Measurements from ENCODE around the gene PISD.

PISD gene

DNA sequence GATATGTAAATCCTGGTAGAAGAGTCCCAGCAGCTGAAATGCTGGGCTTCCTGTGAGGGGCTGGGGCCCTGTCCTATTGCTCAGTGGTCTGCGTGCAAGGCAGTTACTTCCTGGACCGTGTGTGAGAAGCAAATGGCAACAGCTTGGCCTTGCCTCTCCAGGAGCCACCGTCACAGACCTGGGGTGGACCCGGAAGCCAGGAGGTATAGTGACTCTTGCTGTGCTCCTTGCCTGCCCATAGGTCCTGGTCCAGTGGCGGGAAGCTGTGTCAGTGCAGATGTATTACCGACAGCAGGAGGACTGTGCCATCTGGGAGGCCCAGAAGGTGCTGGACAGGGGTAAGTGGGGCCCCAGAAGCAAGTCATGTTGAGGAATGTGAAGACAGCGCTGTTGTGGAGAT lies 54.3 kb downstream of the PISD start:
- no peak for DNase-seq (ENCODE audit: low read depth)
- no peak for TF ChIP-seq MAX (IDR thresholded peaks at IDR 0.05; ENCODE audit: low read depth, low read length)
- H3K4me3 ChIP-seq (ENCODE audit: low read depth, low read length) = no peak overlapping the region

DNA sequence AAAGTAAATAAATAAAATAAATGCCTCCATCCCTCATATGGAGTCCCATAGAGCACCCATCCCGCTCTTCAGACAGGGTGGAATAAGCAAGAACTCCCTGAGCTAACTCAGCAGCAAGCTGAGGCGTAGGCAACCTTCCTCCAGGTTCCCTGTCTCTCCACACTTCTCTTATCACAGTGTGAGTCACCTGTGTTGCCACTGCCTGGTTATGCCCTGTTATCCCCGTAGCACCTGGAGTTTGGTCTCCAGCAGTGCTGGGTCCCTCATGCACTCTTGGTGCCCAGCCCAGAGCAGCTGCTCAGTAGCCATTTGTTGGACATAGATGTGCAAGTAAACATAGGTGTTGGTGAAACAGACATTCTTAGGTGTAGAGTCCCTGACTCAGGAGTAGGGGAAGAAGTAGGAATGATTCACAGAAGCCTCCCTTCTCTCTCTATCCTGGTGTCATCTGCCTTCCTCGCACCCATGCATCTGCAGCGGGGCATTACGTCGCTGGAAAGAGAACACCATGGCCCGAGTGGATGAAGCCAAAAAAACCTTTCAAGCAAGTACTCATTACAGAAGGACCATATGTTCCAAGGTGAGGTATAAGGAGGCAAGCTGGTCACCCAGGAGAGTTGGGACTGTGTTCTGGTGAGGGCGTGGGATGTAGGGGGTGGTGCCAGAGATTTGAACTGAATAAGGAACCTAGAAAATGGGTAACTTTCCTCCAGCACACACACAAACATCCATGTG lies 56.0 kb downstream of the PISD start:
- H3K4me3 ChIP-seq (ENCODE audit: low read depth, low read length) = no peak overlapping the region
- DNase-seq (ENCODE audit: low read depth) = no peak
- TF ChIP-seq CTCF (IDR thresholded peaks at IDR 0.05; ENCODE audit: low read depth, low read length) = no peak
- TF ChIP-seq POLR2A (IDR thresholded peaks at IDR 0.05; ENCODE audit: extremely low read depth, insufficient read length) = no peak
- no peak for TF ChIP-seq MAX (IDR thresholded peaks at IDR 0.05; ENCODE audit: low read depth, low read length)
- no peak for TF ChIP-seq MYC (IDR thresholded peaks at IDR 0.05; ENCODE audit: low read depth, low read length)

GRCh38 chr22:31604746-31605705 lies 57.0 kb downstream of the PISD start:
- TF ChIP-seq CTCF (IDR thresholded peaks at IDR 0.05; ENCODE audit: low read depth, low read length) (no peak), MAX (IDR thresholded peaks at IDR 0.05; ENCODE audit: low read depth, low read length) (no peak), MYC (IDR thresholded peaks at IDR 0.05; ENCODE audit: low read depth, low read length) (no peak), POLR2A (IDR thresholded peaks at IDR 0.05; ENCODE audit: extremely low read depth, insufficient read length) (no peak)

DNA sequence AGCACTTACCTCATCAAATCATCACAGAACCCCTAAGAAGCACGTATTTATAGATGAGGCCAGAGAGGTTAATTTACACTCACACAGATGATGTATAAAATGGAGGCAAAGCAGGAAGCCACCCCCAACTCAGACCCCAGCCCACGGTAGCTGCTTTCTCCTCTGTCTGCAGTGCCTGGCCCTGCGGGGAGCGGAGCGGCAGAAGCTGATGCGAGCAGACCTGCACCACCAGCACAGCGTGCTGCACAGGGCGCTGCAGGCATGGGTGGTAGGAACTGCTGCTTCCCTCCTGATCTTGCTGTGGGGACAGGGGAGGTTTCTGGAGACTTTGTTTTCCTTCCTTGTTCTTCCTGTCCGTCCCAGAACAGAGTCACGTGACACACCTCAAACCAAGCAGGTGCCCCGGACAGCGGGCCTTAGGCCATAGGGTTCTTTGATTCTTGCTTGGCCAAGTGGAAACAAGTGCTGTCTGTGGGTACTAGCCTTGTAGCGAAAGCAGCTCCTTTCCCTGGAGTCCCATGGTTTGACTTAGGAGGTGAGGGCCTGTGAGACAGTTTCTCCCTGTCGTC lies 57.8 kb downstream of the PISD start:
- no peak overlapping the region for H3K4me3 ChIP-seq (ENCODE audit: low read depth, low read length)
- no peak for DNase-seq (ENCODE audit: low read depth)
- TF ChIP-seq MYC (IDR thresholded peaks at IDR 0.05; ENCODE audit: low read depth, low read length) = no peak
- TF ChIP-seq CTCF (IDR thresholded peaks at IDR 0.05; ENCODE audit: low read depth, low read length) = no peak
- no peak for TF ChIP-seq MAX (IDR thresholded peaks at IDR 0.05; ENCODE audit: low read depth, low read length)
- TF ChIP-seq POLR2A (IDR thresholded peaks at IDR 0.05; ENCODE audit: extremely low read depth, insufficient read length) = no peak

More at GRCh38 chr22:31604746-31605705, 57.0 kb downstream of the PISD start:
- DNase-seq (ENCODE audit: low read depth) = peak; percentile 2
- H3K4me3 ChIP-seq (ENCODE audit: low read depth, low read length) = no peak overlapping the region

DNA sequence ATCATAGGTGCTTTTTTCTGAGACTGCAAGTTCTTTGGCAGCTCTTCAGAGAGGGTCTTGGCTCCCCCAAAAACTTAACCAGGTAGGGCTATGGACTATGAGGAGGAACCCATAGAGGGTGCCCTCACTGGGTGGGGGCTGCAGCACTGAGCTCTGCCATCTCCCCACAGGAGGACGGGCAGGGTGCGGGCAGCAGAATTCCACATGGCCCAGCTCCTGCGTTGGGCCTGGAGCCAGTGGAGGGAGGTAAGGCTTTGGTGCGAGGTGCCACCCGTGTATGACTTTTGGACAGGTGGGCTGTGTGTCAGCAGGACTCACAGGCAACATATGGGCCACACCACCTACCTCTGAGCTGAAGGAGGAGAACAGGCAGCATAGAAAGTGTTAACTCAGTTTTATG lies 58.4 kb downstream of the PISD start:
- DNase-seq (ENCODE audit: low read depth) = no peak
- H3K4me3 ChIP-seq (ENCODE audit: low read depth, low read length) = no peak overlapping the region
- TF ChIP-seq CTCF (IDR thresholded peaks at IDR 0.05; ENCODE audit: low read depth, low read length) (no peak), MAX (IDR thresholded peaks at IDR 0.05; ENCODE audit: low read depth, low read length) (no peak), POLR2A (IDR thresholded peaks at IDR 0.05; ENCODE audit: extremely low read depth, insufficient read length) (no peak), MYC (IDR thresholded peaks at IDR 0.05; ENCODE audit: low read depth, low read length) (no peak)

Data from NB4 (cell line).